ENCODE data around the gene TMEM138.
"Not testable (repeated sequence)": the region's sequence is repeated elsewhere in the genome, so short reads cannot be mapped to it uniquely, and the experiment has no call there.

Gene TMEM138

DNA sequence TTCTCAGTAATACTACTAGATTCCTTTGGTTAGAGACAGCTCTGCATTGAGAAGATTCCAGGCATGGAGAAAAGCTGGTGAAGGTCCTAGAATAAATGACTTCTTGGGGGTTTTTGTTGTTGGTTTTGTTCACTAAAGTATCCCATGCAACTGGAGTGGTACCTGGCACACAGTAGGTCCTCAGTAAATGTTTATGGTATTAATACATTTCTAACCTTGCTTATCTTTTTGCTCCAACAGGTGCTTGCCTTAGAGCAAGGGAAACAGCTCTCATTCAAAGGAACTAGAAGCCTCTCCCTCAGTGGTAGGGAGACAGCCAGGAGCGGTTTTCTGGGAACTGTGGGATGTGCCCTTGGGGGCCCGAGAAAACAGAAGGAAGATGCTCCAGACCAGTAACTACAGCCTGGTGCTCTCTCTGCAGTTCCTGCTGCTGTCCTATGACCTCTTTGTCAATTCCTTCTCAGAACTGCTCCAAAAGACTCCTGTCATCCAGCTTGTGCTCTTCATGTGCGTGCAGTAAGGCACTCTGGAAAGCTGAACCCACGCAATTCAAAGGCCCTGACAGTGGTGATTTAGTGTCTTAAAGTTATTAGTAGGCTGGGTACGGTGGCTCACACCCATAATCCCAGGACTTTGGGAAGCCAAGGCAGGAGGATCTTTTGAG lies 2.0 kb downstream of the TMEM138 start:
- no peak for DNase-seq (ENCODE audit: low read depth, low spot score)

- DNase-seq (ENCODE audit: low read depth, low spot score), result no peak
Observed at GRCh38 chr11:61367406-61367805, 5.2 kb downstream of the TMEM138 start.

- no peak for DNase-seq (ENCODE audit: low read depth, low spot score)
Observed at GRCh38 chr11:61368646-61369045, 6.5 kb downstream of the TMEM138 start.

DNA sequence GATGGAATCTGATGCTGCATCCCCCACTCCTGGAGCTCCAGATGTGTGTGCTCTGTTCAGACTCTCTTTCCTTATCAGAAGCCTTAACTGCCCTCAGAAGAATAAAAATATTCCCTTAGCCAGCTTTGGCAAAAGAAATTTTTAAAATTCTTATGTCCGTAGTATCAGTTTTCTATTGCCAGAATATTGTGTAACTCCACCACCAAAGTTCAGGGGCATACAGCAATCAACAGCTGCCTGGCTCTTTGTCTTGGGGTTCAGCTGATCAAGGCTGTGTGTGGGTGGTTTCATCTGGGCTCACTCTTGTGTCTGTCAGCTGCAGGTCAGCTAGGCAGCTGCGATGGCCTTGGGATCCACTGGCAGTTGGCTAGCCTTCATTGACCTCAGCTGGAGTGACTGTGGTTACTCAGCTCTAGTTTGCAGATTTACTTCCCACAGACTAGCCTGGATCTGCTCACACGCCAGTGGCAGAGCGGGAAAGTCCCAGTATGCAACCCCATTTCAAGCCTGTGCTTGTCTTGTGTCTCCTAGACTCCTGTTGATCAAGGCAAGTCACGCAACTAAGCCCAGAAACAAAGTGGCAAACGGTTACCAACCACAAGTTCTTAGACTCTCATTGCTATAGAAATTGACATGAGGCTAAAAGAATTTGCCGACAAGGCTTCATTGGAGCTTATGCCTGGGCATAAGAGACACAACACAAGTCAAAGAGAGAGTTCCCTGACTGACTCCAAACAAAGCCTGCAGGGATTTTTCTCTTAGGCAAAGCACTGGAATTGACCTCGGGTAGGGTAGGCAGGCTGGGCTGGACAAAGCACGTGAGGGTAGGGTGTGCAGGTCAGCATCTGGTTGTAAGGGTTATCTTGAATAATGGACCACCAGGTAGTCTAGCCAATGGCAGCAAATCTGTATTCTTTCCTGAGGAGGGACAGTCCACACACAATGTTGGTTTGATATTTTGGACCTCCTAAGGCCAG lies 7.5 kb downstream of the TMEM138 start:
- peak; percentile 68 for DNase-seq (ENCODE audit: low read depth, low spot score)

DNA sequence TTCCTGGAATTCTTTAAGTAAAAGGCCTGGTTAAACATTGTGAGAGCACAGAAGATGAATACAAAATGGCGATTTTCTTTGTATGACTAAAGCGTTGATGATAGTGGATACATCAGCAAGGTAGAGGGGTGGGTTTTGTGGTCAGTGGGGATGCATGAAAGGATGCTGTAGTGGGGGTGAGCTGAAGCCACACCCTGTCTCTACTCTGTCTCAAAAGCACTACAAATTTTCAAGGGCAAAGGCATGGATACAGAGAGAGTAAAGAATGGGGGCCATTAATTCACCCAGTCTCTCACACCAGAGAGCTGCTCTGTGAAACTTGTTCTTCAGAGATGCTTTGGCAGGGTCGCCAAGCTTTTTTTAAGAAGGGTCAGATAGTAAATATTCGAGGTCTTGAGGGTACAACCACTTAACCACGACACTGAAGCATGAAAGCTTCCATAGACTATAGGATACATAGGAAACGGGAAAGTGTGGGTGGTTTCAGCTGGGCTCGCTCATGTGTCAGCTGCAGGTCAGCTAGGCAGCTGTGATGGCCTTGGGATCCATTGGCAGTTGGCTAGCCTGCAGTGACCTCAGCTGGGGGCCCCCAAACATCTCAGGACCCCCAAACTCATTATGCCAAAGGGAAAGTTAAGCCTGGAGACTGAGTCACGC lies 8.3 kb downstream of the TMEM138 start:
- no peak for DNase-seq (ENCODE audit: low read depth, low spot score)

GRCh38 chr11:61372659-61373420 lies 10.7 kb downstream of the TMEM138 start:
- DNase-seq (ENCODE audit: low read depth, low spot score), result no peak

GRCh38 chr11:61375761-61376108 lies 13.6 kb downstream of the TMEM138 start:
- DNase-seq (ENCODE audit: low read depth, low spot score), result peak; percentile 48

GRCh38 chr11:61377461-61378160 lies 15.4 kb downstream of the TMEM138 start:
- DNase-seq (ENCODE audit: low read depth, low spot score), result peak; percentile 77

DNA sequence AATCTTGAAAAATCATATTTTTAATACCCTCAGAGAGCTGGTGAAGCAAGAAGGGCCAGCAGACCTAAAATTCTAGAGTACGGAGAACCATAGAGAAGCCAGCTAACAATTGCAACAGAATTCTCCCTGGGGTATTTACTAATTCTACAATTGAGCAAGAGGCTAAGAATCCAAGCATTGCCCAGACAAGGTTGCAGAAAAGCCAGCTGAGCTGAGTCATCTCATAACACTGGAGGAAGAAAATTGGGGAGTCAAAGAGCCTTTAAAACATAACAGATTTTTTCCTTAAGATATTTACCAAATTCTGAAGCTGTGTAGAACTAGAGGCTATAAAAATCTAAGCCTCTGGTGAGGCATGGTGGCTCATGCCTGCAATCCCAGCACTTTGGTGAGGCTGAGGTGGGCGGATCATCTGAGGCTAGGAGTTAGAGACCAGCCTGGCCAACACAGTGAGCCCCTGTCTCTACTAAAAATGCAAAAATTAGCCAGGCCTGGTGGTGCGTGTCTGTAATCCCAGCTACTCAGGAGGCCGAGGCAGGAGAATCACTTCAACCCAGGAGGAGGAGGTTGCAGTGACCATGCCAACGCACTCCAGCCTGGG lies 16.6 kb downstream of the TMEM138 start:
- peak; percentile 84 for DNase-seq (ENCODE audit: low read depth, low spot score)

- no peak for DNase-seq (ENCODE audit: low read depth, low spot score)
Observed at GRCh38 chr11:61380884-61381283, 18.7 kb downstream of the TMEM138 start.

- DNase-seq (ENCODE audit: low read depth, low spot score), result not testable (repeated sequence)
Observed at GRCh38 chr11:61383859-61384258, 21.7 kb downstream of the TMEM138 start.

- no peak for DNase-seq (ENCODE audit: low read depth, low spot score)
Observed at GRCh38 chr11:61384271-61385242, 22.4 kb downstream of the TMEM138 start.

GRCh38 chr11:61390161-61390560 lies 28.0 kb downstream of the TMEM138 start:
- DNase-seq (ENCODE audit: low read depth, low spot score), result no peak

DNA sequence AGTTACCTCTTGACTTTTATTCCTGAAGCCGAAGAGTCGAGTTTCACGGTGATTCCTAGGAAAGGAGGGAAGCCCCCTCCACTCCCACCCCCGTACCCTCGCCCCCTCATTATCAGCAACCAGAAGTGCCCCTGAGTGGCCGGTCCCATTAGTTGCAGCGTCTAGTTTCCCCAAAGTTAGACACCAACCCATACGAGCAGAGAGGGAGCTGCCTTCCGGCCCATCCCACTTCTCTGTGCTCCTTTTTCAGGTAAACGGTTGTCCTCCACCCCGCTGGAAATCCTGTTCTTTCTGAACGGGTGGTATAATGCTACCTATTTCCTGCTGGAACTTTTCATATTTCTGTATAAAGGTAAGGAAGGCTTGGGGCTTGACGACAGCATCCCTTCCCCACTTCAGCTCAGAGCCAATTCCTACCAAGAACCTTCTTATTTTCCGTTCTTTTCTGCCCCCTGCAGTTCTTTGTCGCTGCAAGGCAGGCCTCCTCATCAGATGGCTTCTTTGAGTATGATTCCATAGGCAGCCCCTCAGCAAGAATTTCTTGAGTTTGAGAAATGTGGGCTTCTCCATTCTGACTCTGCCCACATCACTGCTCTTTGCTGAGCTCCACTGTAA lies 30.9 kb downstream of the TMEM138 start:
- DNase-seq (ENCODE audit: low read depth, low spot score), result peak; percentile 47

DNA sequence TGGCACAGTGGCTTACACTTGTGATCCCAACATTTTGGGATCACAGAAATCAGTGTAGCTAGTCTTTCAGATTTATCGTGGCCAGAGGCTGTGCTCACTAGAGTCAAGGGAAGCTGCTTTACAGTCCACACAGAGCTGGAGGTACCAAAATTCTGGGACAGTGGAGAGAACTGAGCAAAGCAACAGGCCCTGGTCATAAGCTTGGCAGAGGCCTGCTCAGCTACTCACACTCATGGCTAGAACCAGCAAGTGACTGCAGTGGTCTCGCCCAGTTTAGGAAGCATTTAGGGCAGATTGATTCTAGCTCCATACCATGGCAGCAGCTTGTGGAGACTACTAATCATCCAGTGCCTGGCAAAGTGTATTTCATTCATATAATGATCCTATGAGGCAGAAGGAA lies 39.0 kb downstream of the TMEM138 start:
- DNase-seq (ENCODE audit: low read depth, low spot score), result no peak

GRCh38 chr11:61401573-61401972 lies 39.4 kb downstream of the TMEM138 start:
- DNase-seq (ENCODE audit: low read depth, low spot score), result no peak

DNA sequence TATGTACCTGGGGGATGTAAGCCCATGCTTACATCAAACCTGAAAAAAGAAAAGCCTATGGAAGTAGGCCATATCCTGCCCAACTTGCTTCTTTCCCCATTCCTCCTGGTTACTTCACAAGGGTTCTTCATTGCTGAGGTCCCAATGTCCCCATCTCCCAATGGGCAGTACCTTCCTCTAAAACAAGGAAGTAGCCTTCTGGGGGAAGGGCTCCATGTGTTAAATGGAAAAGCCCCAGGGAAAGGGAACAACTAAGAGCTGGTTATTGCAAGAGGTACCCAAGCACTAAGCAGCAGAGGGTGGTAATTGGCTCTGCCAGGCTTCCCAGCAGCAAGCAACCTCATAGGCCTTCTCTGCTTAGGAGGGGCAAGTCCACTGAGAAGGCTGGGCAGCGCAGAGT lies 41.5 kb downstream of the TMEM138 start:
- no peak for DNase-seq (ENCODE audit: low read depth, low spot score)

- no peak for DNase-seq (ENCODE audit: low read depth, low spot score)
Observed at GRCh38 chr11:61404103-61404502, 41.9 kb downstream of the TMEM138 start.

- DNase-seq (ENCODE audit: low read depth, low spot score), result peak; percentile 58
Observed at GRCh38 chr11:61404641-61405040, 42.5 kb downstream of the TMEM138 start.
